RWPE1 (cell line): ENCODE data around the gene ZNF552.

Experiments used
- CTCF ChIA-PET: fragments of 350-600 bp; sonication (Branson Sonifier 250); formaldehyde crosslinking; extraction: SDS; loops from one replicate; lab custom pipeline; 2021; lab: Yijun Ruan, JAX
- POLR2A ChIA-PET: fragments of 400-600 bp; formaldehyde crosslinking; extraction: SDS; loops from one replicate; lab custom pipeline; 2020; ENCODE audit warnings: antibody characterized with exemption; ENCODE audit not compliant: low non-redundant PET; lab: Yijun Ruan, JAX
- DNase-seq: peaks from one replicate; pipeline ENCODE4 v3.0.0; 2012; ENCODE audit warnings: low spot score
- H3K27ac ChIP-seq: fragments of 450-650 bp; 2 replicates; pipeline ENCODE4 v1.5.1; 2017
- TF ChIP-seq, protein P1 (sequence below): fragments of 450-650 bp; conservative IDR thresholded peaks from 2 replicates; pipeline ENCODE4 v1.5.1; 2017; ENCODE audit warnings: low read depth, mild to moderate bottlenecking

Gene ZNF552

GRCh38 chr19:57757941-57758340 is 56.8 kb downstream of the ZNF552 start:
- TF ChIP-seq, protein P1, sequence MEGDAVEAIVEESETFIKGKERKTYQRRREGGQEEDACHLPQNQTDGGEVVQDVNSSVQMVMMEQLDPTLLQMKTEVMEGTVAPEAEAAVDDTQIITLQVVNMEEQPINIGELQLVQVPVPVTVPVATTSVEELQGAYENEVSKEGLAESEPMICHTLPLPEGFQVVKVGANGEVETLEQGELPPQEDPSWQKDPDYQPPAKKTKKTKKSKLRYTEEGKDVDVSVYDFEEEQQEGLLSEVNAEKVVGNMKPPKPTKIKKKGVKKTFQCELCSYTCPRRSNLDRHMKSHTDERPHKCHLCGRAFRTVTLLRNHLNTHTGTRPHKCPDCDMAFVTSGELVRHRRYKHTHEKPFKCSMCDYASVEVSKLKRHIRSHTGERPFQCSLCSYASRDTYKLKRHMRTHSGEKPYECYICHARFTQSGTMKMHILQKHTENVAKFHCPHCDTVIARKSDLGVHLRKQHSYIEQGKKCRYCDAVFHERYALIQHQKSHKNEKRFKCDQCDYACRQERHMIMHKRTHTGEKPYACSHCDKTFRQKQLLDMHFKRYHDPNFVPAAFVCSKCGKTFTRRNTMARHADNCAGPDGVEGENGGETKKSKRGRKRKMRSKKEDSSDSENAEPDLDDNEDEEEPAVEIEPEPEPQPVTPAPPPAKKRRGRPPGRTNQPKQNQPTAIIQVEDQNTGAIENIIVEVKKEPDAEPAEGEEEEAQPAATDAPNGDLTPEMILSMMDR, result no peak
- CTCF ChIA-PET, result no interaction called here
- POLR2A ChIA-PET, result no interaction called here
- H3K27ac ChIP-seq, result no peak overlapping the region
- DNase-seq, result no peak
